ENCODE results near the gene ZNF277.

ZNF277 gene

GRCh38 chr7:112346381-112347060 is 140.0 kb downstream of the ZNF277 start:
- Histone ChIP-seq H3F3A (ENCODE audit: control insufficient read depth, insufficient read depth) (no peaks in the 10 kb centered on the region; the same call in 1 of the 2 replicates), H3K27me3 (ENCODE audit: control insufficient read depth, low read length) (no peaks in the 10 kb centered on the region), H4K20me1 (ENCODE audit: control insufficient read depth, insufficient read depth, low read depth, low read length) (no peaks in the 10 kb centered on the region), H3K9me3 (ENCODE audit: control insufficient read depth, insufficient read depth, low read length) (no peaks in the 10 kb centered on the region), H3K79me2 (ENCODE audit: control insufficient read depth, low read length) (no peaks in the 10 kb centered on the region), H3K36me3 (ENCODE audit: control insufficient read depth, low read length) (peaks cover 18% of the 10 kb centered on the region), H3K4me2 (ENCODE audit: low read length) (no peak overlapping the region), H3K4me1 (ENCODE audit: control insufficient read depth, low read length) (0 out of 2 replicates have a peak, but pooled peaks cover 3% of the 10 kb centered on the region), H3K9me2 (replicated peaks; ENCODE audit: control insufficient read depth, low read length) (no peaks in the 10 kb centered on the region; the same call in 1 of the 2 replicates), H3K27ac (ENCODE audit: low read depth, low read length) (no peak overlapping the region), H3K4me3 (ENCODE audit: low read length) (no peak overlapping the region)
- TF ChIP-seq EZH2phosphoT487 (IDR thresholded peaks at IDR 0.05; ENCODE audit: borderline replicate concordance, low read length) (no peak), CTCF (IDR thresholded peaks at IDR 0.05; ENCODE audit: low read depth, low read length, poor library complexity, severe bottlenecking) (no peak)

- no peaks in the 10 kb centered on the region for H4K20me1 ChIP-seq (ENCODE audit: control insufficient read depth, insufficient read depth, low read depth, low read length)
- H3K9me3 ChIP-seq (ENCODE audit: control insufficient read depth, insufficient read depth, low read length) = no peaks in the 10 kb centered on the region
- no peaks in the 10 kb centered on the region for H3K27me3 ChIP-seq (ENCODE audit: control insufficient read depth, low read length)
- H3K27ac ChIP-seq (ENCODE audit: low read depth, low read length) = no peak overlapping the region
- 0 out of 2 replicates have a peak, but pooled peaks cover 3% of the 10 kb centered on the region for H3K4me1 ChIP-seq (ENCODE audit: control insufficient read depth, low read length)
- no peaks in the 10 kb centered on the region for H3K79me2 ChIP-seq (ENCODE audit: control insufficient read depth, low read length)
- no peaks in the 10 kb centered on the region; the same call in 1 of the 2 replicates for H3F3A ChIP-seq (ENCODE audit: control insufficient read depth, insufficient read depth)
- no peak overlapping the region for H3K4me2 ChIP-seq (ENCODE audit: low read length)
- TF ChIP-seq CTCF (IDR thresholded peaks at IDR 0.05; ENCODE audit: low read depth, low read length, poor library complexity, severe bottlenecking) = no peak
- no peak for TF ChIP-seq EZH2phosphoT487 (IDR thresholded peaks at IDR 0.05; ENCODE audit: borderline replicate concordance, low read length)
- H3K4me3 ChIP-seq (ENCODE audit: low read length) = no peak overlapping the region
- peaks cover 14% of the 10 kb centered on the region for H3K36me3 ChIP-seq (ENCODE audit: control insufficient read depth, low read length)
- no peaks in the 10 kb centered on the region; the same call in 1 of the 2 replicates for H3K9me2 ChIP-seq (replicated peaks; ENCODE audit: control insufficient read depth, low read length)
Observed at GRCh38 chr7:112347088-112347487, 140.6 kb downstream of the ZNF277 start.

- H3K27me3 ChIP-seq (ENCODE audit: control insufficient read depth, low read length) = no peaks in the 10 kb centered on the region
- H3K36me3 ChIP-seq (ENCODE audit: control insufficient read depth, low read length) = no peaks in the 10 kb centered on the region
- H3K27ac ChIP-seq (ENCODE audit: low read depth, low read length) = no peak overlapping the region
- H3K79me2 ChIP-seq (ENCODE audit: control insufficient read depth, low read length) = no peaks in the 10 kb centered on the region
- no peaks in the 10 kb centered on the region; the same call in 1 of the 2 replicates for H3K9me2 ChIP-seq (replicated peaks; ENCODE audit: control insufficient read depth, low read length)
- H3K4me2 ChIP-seq (ENCODE audit: low read length) = no peak overlapping the region
- no peak for TF ChIP-seq CTCF (IDR thresholded peaks at IDR 0.05; ENCODE audit: low read depth, low read length, poor library complexity, severe bottlenecking)
- TF ChIP-seq EZH2phosphoT487 (IDR thresholded peaks at IDR 0.05; ENCODE audit: borderline replicate concordance, low read length) = no peak
- H3K4me1 ChIP-seq (ENCODE audit: control insufficient read depth, low read length) = no peaks in the 10 kb centered on the region
- no peaks in the 10 kb centered on the region; the same call in 1 of the 2 replicates for H3F3A ChIP-seq (ENCODE audit: control insufficient read depth, insufficient read depth)
- H4K20me1 ChIP-seq (ENCODE audit: control insufficient read depth, insufficient read depth, low read depth, low read length) = no peaks in the 10 kb centered on the region
- no peak overlapping the region for H3K4me3 ChIP-seq (ENCODE audit: low read length)
- H3K9me3 ChIP-seq (ENCODE audit: control insufficient read depth, insufficient read depth, low read length) = no peaks in the 10 kb centered on the region
Observed at GRCh38 chr7:112350585-112350984, 144.1 kb downstream of the ZNF277 start.

Data from DOHH2 (cell line).